ENCODE measurements around the gene TNFRSF1B.

The TNFRSF1B gene

GRCh38 chr1:12191242-12192032, 24.6 kb downstream of the TNFRSF1B start:
- DNase-seq (ENCODE audit: low read depth in 3 of 3), result no peak

GRCh38 chr1:12194666-12195216, 27.9 kb downstream of the TNFRSF1B start:
- no peak for DNase-seq (ENCODE audit: low read depth in 3 of 3)

- no peak for DNase-seq (ENCODE audit: low read depth in 3 of 3)
Observed at GRCh38 chr1:12195416-12195815, 28.6 kb downstream of the TNFRSF1B start.

GRCh38 chr1:12196641-12197482, 30.1 kb downstream of the TNFRSF1B start:
- no peak for DNase-seq (ENCODE audit: low read depth in 3 of 3)

- DNase-seq (ENCODE audit: low read depth in 3 of 3), result no peak
Observed at GRCh38 chr1:12197483-12197880, 30.7 kb downstream of the TNFRSF1B start.

GRCh38 chr1:12200208-12200607, 33.4 kb downstream of the TNFRSF1B start:
- no peak for DNase-seq (ENCODE audit: low read depth in 3 of 3)

GRCh38 chr1:12201352-12202189, 34.8 kb downstream of the TNFRSF1B start:
- DNase-seq (ENCODE audit: low read depth in 3 of 3), result no peak

- DNase-seq (ENCODE audit: low read depth in 3 of 3), result no peak
Observed at GRCh38 chr1:12202190-12202497, 35.4 kb downstream of the TNFRSF1B start.

GRCh38 chr1:12202577-12202976, 35.8 kb downstream of the TNFRSF1B start:
- DNase-seq (ENCODE audit: low read depth in 3 of 3), result no peak

GRCh38 chr1:12203216-12204007, 36.6 kb downstream of the TNFRSF1B start:
- DNase-seq (ENCODE audit: low read depth in 3 of 3), result no peak

GRCh38 chr1:12204140-12204539, 37.3 kb downstream of the TNFRSF1B start:
- DNase-seq (ENCODE audit: low read depth in 3 of 3), result peak in 2 of 3 experiments; percentile 35 to 38

- DNase-seq (ENCODE audit: low read depth in 3 of 3), result no peak
Observed at GRCh38 chr1:12204754-12205658, 38.2 kb downstream of the TNFRSF1B start.

GRCh38 chr1:12206238-12206637, 39.4 kb downstream of the TNFRSF1B start:
- DNase-seq (ENCODE audit: low read depth in 3 of 3), result no peak

GRCh38 chr1:12206792-12207424, 40.1 kb downstream of the TNFRSF1B start:
- no peak for DNase-seq (ENCODE audit: low read depth in 3 of 3)

- DNase-seq (ENCODE audit: low read depth in 3 of 3), result no peak
Observed at GRCh38 chr1:12208271-12208670, 41.5 kb downstream of the TNFRSF1B start.

GRCh38 chr1:12208764-12209494, 42.1 kb downstream of the TNFRSF1B start:
- DNase-seq (ENCODE audit: low read depth in 3 of 3), result peak; percentile 68 to 82 (median 77)

GRCh38 chr1:12209495-12209832, 42.7 kb downstream of the TNFRSF1B start:
- no peak for DNase-seq (ENCODE audit: low read depth in 3 of 3)

GRCh38 chr1:12215118-12215961, 48.5 kb downstream of the TNFRSF1B start:
- no peak for DNase-seq (ENCODE audit: low read depth in 3 of 3)
